OCI-LY1 (cell line): Measurements from ENCODE around the gene CARD19.
"Not testable (repeated sequence)": the region's sequence is repeated elsewhere in the genome, so short reads cannot be mapped to it uniquely, and the experiment has no call there.

Experiments used
- H2AFZ ChIP-seq: fragments of 200-600 bp; sonication (generic), shearing (Covaris generic); 2 replicates; pipeline ENCODE4 v1.6.0; 2014; ENCODE audit warnings: antibody characterized with exemption, mild to moderate bottlenecking, low read length
- H3F3A ChIP-seq: fragments of 200-600 bp; sonication (generic), shearing (Covaris generic); 2 replicates; pipeline ENCODE4 v1.6.0; 2014; ENCODE audit warnings: mild to moderate bottlenecking, antibody characterized with exemption, low read length, moderate library complexity; ENCODE audit not compliant: insufficient read depth
- H3K27ac ChIP-seq: fragments of 200-600 bp; sonication (generic); 2 replicates; pipeline ENCODE4 v1.5.1; 2014; ENCODE audit warnings: low read length, mixed run types, mild to moderate bottlenecking, low read depth; ENCODE audit not compliant: poor library complexity, severe bottlenecking
- H3K27me3 ChIP-seq: fragments of 200-600 bp; sonication (generic); 2 replicates; pipeline ENCODE4 v1.6.0; 2014; ENCODE audit warnings: antibody characterized with exemption, mild to moderate bottlenecking, low read length, moderate library complexity; ENCODE audit not compliant: insufficient read depth
- H3K36me3 ChIP-seq: fragments of 200-600 bp; sonication (generic); 2 replicates; pipeline ENCODE4 v1.6.1; 2014; ENCODE audit warnings: mild to moderate bottlenecking, antibody characterized with exemption, low read length, moderate library complexity, mixed read lengths; ENCODE audit not compliant: insufficient read depth
- H3K4me1 ChIP-seq: fragments of 200-600 bp; sonication (generic); 2 replicates; pipeline ENCODE4 v1.5.1; 2014; ENCODE audit warnings: mild to moderate bottlenecking, low read length, moderate library complexity; ENCODE audit not compliant: insufficient read depth, severe bottlenecking
- H3K4me2 ChIP-seq: fragments of 200-600 bp; sonication (generic), shearing (Covaris generic); 2 replicates; pipeline ENCODE4 v1.6.1; 2014; ENCODE audit warnings: low read length
- H3K4me3 ChIP-seq: fragments of 200-600 bp; sonication (generic); 2 replicates; pipeline ENCODE4 v1.5.1; 2014; ENCODE audit warnings: low read length, low read depth, mild to moderate bottlenecking, mixed read lengths; ENCODE audit not compliant: poor library complexity, severe bottlenecking
- H3K79me2 ChIP-seq: fragments of 200-600 bp; shearing (Covaris generic); 2 replicates; pipeline ENCODE4 v1.6.1; 2016; ENCODE audit warnings: mixed run types, low read length, mixed read lengths; ENCODE audit not compliant: insufficient read depth
- H3K9ac ChIP-seq: fragments of 200-600 bp; sonication (generic), shearing (Covaris generic); 2 replicates; pipeline ENCODE4 v1.6.1; 2014; ENCODE audit warnings: mild to moderate bottlenecking, low read length, mixed read lengths
- H3K9me2 ChIP-seq: fragments of 200-600 bp; sonication (generic), shearing (Covaris generic); 2 replicates; pipeline ENCODE4 v1.6.1; 2014; ENCODE audit warnings: low read depth, mild to moderate bottlenecking, low read length, mixed read lengths
- H3K9me3 ChIP-seq: fragments of 200-600 bp; shearing (Covaris generic); 2 replicates; pipeline ENCODE4 v1.6.1; 2014; ENCODE audit warnings: low read length, mixed read lengths
- H4K20me1 ChIP-seq: fragments of 200-600 bp; sonication (generic), shearing (Covaris generic); 2 replicates; pipeline ENCODE4 v1.6.0; 2016; ENCODE audit warnings: mild to moderate bottlenecking, low read length; ENCODE audit not compliant: insufficient read depth
- CTCF ChIP-seq: fragments of 200-600 bp; sonication (generic), shearing (Covaris generic); IDR thresholded peaks from 2 replicates; pipeline ENCODE4 v1.5.1; 2017; ENCODE audit warnings: mild to moderate bottlenecking, antibody characterized with exemption, low read length, moderate library complexity, mixed read lengths
- EZH2 ChIP-seq: fragments of 200-600 bp; sonication (generic), shearing (Covaris generic); IDR thresholded peaks from 2 replicates; pipeline ENCODE4 v1.8.0; 2017; ENCODE audit warnings: borderline replicate concordance, mixed run types, mild to moderate bottlenecking, antibody characterized with exemption, low read length, moderate library complexity, mixed read lengths

Gene CARD19

GRCh38 chr9:93100276-93100636 lies 4.2 kb downstream of the CARD19 start:
- no peak overlapping the region for H3K4me2 ChIP-seq
- no peak overlapping the region for H3K27ac ChIP-seq
- H3F3A ChIP-seq: no peaks in the 10 kb centered on the region
- H4K20me1 ChIP-seq: no peaks in the 10 kb centered on the region
- H3K9ac ChIP-seq: no peak overlapping the region
- H3K4me1 ChIP-seq: peaks cover 22% of the 10 kb centered on the region
- peaks cover 8% of the 10 kb centered on the region; the same call in 1 of the 2 replicates for H3K9me3 ChIP-seq
- no peak overlapping the region for H2AFZ ChIP-seq
- H3K36me3 ChIP-seq: 0 out of 2 replicates have a peak, but pooled peaks cover 4% of the 10 kb centered on the region
- no peaks in the 10 kb centered on the region for H3K9me2 ChIP-seq
- no peaks in the 10 kb centered on the region for H3K27me3 ChIP-seq
- H3K79me2 ChIP-seq: no peaks in the 10 kb centered on the region
- no peak overlapping the region for H3K4me3 ChIP-seq
- no peak for TF ChIP-seq EZH2

GRCh38 chr9:93101086-93101485 lies 5.1 kb downstream of the CARD19 start:
- H3K4me2 ChIP-seq, H3K36me3 ChIP-seq, H3K4me3 ChIP-seq, H3K9ac ChIP-seq, H3K9me2 ChIP-seq, H4K20me1 ChIP-seq, H3K9me3 ChIP-seq, H2AFZ ChIP-seq, H3K27me3 ChIP-seq, H3F3A ChIP-seq, H3K79me2 ChIP-seq, H3K27ac ChIP-seq: not testable (repeated sequence)
- peaks cover 28% of the 10 kb centered on the region for H3K4me1 ChIP-seq

GRCh38 chr9:93105620-93106019 lies 9.6 kb downstream of the CARD19 start:
- H3K27me3 ChIP-seq: no peaks in the 10 kb centered on the region
- H3K4me1 ChIP-seq: peaks cover 41% of the 10 kb centered on the region
- no peak overlapping the region for H3K27ac ChIP-seq
- H3K9me3 ChIP-seq: peaks cover 8% of the 10 kb centered on the region; the same call in 1 of the 2 replicates
- H3K4me3 ChIP-seq: no peak overlapping the region
- 0 out of 2 replicates have a peak, but pooled peaks cover under 1% of the 10 kb centered on the region for H3K36me3 ChIP-seq
- no peaks in the 10 kb centered on the region for H3K9me2 ChIP-seq
- H3F3A ChIP-seq: no peaks in the 10 kb centered on the region
- H3K4me2 ChIP-seq: no peak overlapping the region
- no peak overlapping the region for H2AFZ ChIP-seq
- H3K9ac ChIP-seq: no peak overlapping the region
- H3K79me2 ChIP-seq: no peaks in the 10 kb centered on the region
- no peaks in the 10 kb centered on the region for H4K20me1 ChIP-seq
- TF ChIP-seq CTCF: no peak
- TF ChIP-seq EZH2: no peak

GRCh38 chr9:93107151-93107824 lies 11.3 kb downstream of the CARD19 start:
- H3K79me2 ChIP-seq: no peaks in the 10 kb centered on the region
- H4K20me1 ChIP-seq: no peaks in the 10 kb centered on the region
- H3F3A ChIP-seq: no peaks in the 10 kb centered on the region
- no peak overlapping the region; the same call in 1 of the 2 replicates for H3K4me2 ChIP-seq
- no peak overlapping the region for H3K4me3 ChIP-seq
- H2AFZ ChIP-seq: no peak overlapping the region
- H3K27me3 ChIP-seq: no peaks in the 10 kb centered on the region
- H3K9ac ChIP-seq: peak overlapping the region; percentile 15; the same call in 1 of the 2 replicates
- TF ChIP-seq EZH2 (no peak), CTCF (no peak)
- peaks cover 58% of the 10 kb centered on the region for H3K4me1 ChIP-seq
- peak overlapping the region; percentile 60 for H3K27ac ChIP-seq
- H3K9me3 ChIP-seq: peaks cover 8% of the 10 kb centered on the region; the same call in 1 of the 2 replicates
- H3K9me2 ChIP-seq: no peaks in the 10 kb centered on the region
- no peaks in the 10 kb centered on the region for H3K36me3 ChIP-seq
